Cardiac muscle cell (in vitro differentiated cells and primary cell): Measurements from ENCODE around the gene ZNF107. TPM values are rescaled to one million over a fixed set of nuclear protein-coding genes. Genes with fewer than 3 reads are reported as not detected.
A peak's percentile ranks its signal among the peaks of the same experiment; 100 is the strongest.

Experiments used
- DNase-seq, 2 donors: peaks; one replicate each; pipeline versions ENCODE4 v3.0.0 to v3.0.0-alpha.2; 2010 to 2017; ENCODE audit warnings: low read depth in 1 of 2, low spot score in 1 of 2
- H3K27ac ChIP-seq: fragments of 200-600 bp; sonication (generic); 2 replicates; pipeline ENCODE4 v1.5.1; 2016
- H3K27me3 ChIP-seq: fragments of 200-600 bp; sonication (generic); 2 replicates; pipeline ENCODE4 v1.6.0; 2016; ENCODE audit warnings: control low read depth
- H3K36me3 ChIP-seq: fragments of 200-600 bp; sonication (generic); 2 replicates; pipeline ENCODE4 v1.5.1; 2016; ENCODE audit warnings: control low read depth
- H3K4me1 ChIP-seq: fragments of 200-600 bp; sonication (generic); 2 replicates; pipeline ENCODE4 v1.8.1; 2017; ENCODE audit warnings: low read depth, mild to moderate bottlenecking, mixed run types
- H3K4me3 ChIP-seq: fragments of 200-600 bp; sonication (generic); 2 replicates; pipeline ENCODE4 v1.5.1; 2016; ENCODE audit warnings: mild to moderate bottlenecking
- H3K9me3 ChIP-seq: fragments of 200-600 bp; sonication (generic); 2 replicates; pipeline ENCODE4 v1.5.1; 2017; ENCODE audit warnings: low read depth, mild to moderate bottlenecking, control low read depth
- CTCF ChIP-seq: IDR thresholded peaks from 2 replicates; pipeline ENCODE4 v1.5.1; 2012; ENCODE audit warnings: low read depth, mild to moderate bottlenecking, low read length
- polyA plus RNA-seq: library from polyadenylated mRNA; unstranded; fragments of >200 nt; fragmentation: Nextera tagmentation; extraction: Ambion mirVana; gene quantifications from 2 replicates; pipeline ENCODE4 v1.2.1, GENCODE V29; 2016
- total RNA-seq: library from RNA; depleted of rRNA; stranded (reverse); fragments of >200 nt; gene quantifications from 2 replicates; pipeline ENCODE4 v1.2.3, GENCODE V29; 2016

Gene ZNF107
- 1.7 and 2.4 TPM in 2 replicates for total RNA-seq
- 1.5 and 2.1 TPM in 2 replicates for polyA plus RNA-seq

- Histone ChIP-seq H3K4me3 (peak within 1 kb of the TSS; percentile 82), H3K4me1 (peaks cover 5% of the 10 kb centered on the region), H3K27me3 (no peaks in the 10 kb centered on the region), H3K9me3 (no peaks in the 10 kb centered on the region), H3K27ac (peak within 1 kb of the TSS; percentile 68), H3K36me3 (no peaks in the 10 kb centered on the region)
- DNase-seq = peak; percentile 88 to 95
- no peak for TF ChIP-seq CTCF
These were observed at the start of gene ZNF107 for GRCh38 chr7:64665980-64666662. TSS of gene ZNF107 (plus strand) at chr7:64666133. CDS start at chr7:64666283, 150 bp downstream.

GRCh38 chr7:64618785-64619456 lies 47.0 kb upstream of the ZNF107 start:
- peak; percentile 23 to 83 for DNase-seq
- peak; percentile 45 for TF ChIP-seq CTCF
- Histone ChIP-seq H3K4me1 (no peaks in the 10 kb centered on the region), H3K4me3 (no peak overlapping the region), H3K27me3 (no peaks in the 10 kb centered on the region), H3K36me3 (no peaks in the 10 kb centered on the region), H3K27ac (no peak overlapping the region), H3K9me3 (no peaks in the 10 kb centered on the region)

- Histone ChIP-seq H3K4me1 (no peaks in the 10 kb centered on the region), H3K27me3 (no peaks in the 10 kb centered on the region), H3K9me3 (no peaks in the 10 kb centered on the region), H3K4me3 (no peak overlapping the region), H3K27ac (no peak overlapping the region), H3K36me3 (no peaks in the 10 kb centered on the region)
- no peak for DNase-seq
- no peak for TF ChIP-seq CTCF
These were observed 46.2 kb upstream of the ZNF107 start for GRCh38 chr7:64619705-64620104.

GRCh38 chr7:64621656-64622055 lies 44.3 kb upstream of the ZNF107 start:
- Histone ChIP-seq H3K27ac (no peak overlapping the region), H3K4me3 (no peak overlapping the region), H3K9me3 (no peaks in the 10 kb centered on the region), H3K36me3 (no peaks in the 10 kb centered on the region), H3K4me1 (no peaks in the 10 kb centered on the region), H3K27me3 (no peaks in the 10 kb centered on the region)
- DNase-seq = no peak
- TF ChIP-seq CTCF = no peak

GRCh38 chr7:64625114-64626082 lies 40.5 kb upstream of the ZNF107 start:
- DNase-seq = no peak
- no peak overlapping the region for H3K4me3 ChIP-seq
- no peaks in the 10 kb centered on the region for H3K27me3 ChIP-seq
- H3K36me3 ChIP-seq = no peaks in the 10 kb centered on the region
- H3K4me1 ChIP-seq = no peaks in the 10 kb centered on the region
- H3K9me3 ChIP-seq = no peaks in the 10 kb centered on the region
- TF ChIP-seq CTCF = peak; percentile 54
- no peak overlapping the region for H3K27ac ChIP-seq
